HL-60 (cell line): ENCODE results near the gene CYP4F3.

Source experiments
- POLR2AphosphoS5 ChIP-seq: IDR thresholded peaks from 2 replicates; pipeline ENCODE4 v1.6.1; 2012; ENCODE audit warnings: low read depth
- TF ChIP-seq, protein P1 (sequence below): IDR thresholded peaks from one replicate; pipeline ENCODE4 v1.5.1; 2011; ENCODE audit warnings: low read length, control low read depth, inconsistent platforms; ENCODE audit not compliant: insufficient read depth
- TF ChIP-seq, protein P2 (sequence below): IDR thresholded peaks from 2 replicates; pipeline ENCODE4 v1.6.1; 2012; ENCODE audit warnings: low read depth; ENCODE audit not compliant: insufficient replicate concordance

DNA sequence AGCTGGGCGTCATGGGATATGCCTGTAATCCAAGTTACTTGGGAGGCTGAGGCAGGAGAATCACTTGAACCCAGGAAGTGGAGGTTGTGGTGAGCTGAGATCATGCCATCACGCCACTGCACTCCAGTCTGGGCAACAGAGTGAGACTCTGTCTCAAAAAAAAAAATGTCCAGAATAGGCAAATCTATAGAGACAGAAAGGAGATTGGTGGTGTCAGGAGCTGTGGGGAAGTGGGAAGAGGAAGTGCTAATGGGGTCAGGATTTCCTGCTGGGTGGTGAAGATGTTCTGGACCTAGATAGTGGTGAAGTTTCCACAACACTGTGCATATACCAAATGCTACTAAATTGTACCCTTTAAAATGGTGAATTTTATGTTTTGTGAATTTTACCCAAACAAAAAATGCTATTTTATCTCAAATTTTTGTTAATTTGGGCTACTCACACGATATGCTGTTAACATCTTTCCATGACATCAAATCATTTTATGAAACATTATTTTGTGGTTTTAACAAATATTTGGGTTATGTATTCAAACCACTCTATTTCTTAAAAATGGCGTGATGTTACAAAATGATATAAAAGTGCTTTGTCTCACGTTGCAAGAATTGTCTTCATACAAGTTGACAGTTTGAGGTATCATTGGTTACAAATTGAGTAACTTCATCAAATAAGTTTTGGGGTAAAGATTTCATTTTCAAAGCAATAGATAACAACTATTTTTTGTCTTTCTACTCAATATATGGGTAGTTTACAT lies 7.4 kb upstream of the CYP4F3 start:
- TF ChIP-seq, protein P1, sequence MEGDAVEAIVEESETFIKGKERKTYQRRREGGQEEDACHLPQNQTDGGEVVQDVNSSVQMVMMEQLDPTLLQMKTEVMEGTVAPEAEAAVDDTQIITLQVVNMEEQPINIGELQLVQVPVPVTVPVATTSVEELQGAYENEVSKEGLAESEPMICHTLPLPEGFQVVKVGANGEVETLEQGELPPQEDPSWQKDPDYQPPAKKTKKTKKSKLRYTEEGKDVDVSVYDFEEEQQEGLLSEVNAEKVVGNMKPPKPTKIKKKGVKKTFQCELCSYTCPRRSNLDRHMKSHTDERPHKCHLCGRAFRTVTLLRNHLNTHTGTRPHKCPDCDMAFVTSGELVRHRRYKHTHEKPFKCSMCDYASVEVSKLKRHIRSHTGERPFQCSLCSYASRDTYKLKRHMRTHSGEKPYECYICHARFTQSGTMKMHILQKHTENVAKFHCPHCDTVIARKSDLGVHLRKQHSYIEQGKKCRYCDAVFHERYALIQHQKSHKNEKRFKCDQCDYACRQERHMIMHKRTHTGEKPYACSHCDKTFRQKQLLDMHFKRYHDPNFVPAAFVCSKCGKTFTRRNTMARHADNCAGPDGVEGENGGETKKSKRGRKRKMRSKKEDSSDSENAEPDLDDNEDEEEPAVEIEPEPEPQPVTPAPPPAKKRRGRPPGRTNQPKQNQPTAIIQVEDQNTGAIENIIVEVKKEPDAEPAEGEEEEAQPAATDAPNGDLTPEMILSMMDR, result no peak
- TF ChIP-seq POLR2AphosphoS5, result peak; percentile 49; the same call in 1 of the 2 replicates
- TF ChIP-seq, protein P2, sequence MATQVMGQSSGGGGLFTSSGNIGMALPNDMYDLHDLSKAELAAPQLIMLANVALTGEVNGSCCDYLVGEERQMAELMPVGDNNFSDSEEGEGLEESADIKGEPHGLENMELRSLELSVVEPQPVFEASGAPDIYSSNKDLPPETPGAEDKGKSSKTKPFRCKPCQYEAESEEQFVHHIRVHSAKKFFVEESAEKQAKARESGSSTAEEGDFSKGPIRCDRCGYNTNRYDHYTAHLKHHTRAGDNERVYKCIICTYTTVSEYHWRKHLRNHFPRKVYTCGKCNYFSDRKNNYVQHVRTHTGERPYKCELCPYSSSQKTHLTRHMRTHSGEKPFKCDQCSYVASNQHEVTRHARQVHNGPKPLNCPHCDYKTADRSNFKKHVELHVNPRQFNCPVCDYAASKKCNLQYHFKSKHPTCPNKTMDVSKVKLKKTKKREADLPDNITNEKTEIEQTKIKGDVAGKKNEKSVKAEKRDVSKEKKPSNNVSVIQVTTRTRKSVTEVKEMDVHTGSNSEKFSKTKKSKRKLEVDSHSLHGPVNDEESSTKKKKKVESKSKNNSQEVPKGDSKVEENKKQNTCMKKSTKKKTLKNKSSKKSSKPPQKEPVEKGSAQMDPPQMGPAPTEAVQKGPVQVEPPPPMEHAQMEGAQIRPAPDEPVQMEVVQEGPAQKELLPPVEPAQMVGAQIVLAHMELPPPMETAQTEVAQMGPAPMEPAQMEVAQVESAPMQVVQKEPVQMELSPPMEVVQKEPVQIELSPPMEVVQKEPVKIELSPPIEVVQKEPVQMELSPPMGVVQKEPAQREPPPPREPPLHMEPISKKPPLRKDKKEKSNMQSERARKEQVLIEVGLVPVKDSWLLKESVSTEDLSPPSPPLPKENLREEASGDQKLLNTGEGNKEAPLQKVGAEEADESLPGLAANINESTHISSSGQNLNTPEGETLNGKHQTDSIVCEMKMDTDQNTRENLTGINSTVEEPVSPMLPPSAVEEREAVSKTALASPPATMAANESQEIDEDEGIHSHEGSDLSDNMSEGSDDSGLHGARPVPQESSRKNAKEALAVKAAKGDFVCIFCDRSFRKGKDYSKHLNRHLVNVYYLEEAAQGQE, result no peak
